Ureter (tissue), 1 donor: Measurements from ENCODE around the gene TRA2B. TPM values are rescaled to one million over a fixed set of nuclear protein-coding genes. Genes with fewer than 3 reads are reported as not detected.
"Not testable (repeated sequence)": the region's sequence is repeated elsewhere in the genome, so short reads cannot be mapped to it uniquely, and the experiment has no call there.

ENCODE experiments used
- DNase-seq: peaks from one replicate; pipeline ENCODE4 v3.0.0-alpha.2; 2020; ENCODE audit warnings: low spot score
- total RNA-seq: library from RNA; stranded (reverse); gene quantifications from one replicate; pipeline ENCODE4 v1.2.4, GENCODE V29; 2023
- donor health status: DM: yes; HTN: yes; CAD: no.

TRA2B gene
- total RNA-seq, 1 donor from 2014 or later = 120 TPM

- no peak for DNase-seq
These were observed 10.2 kb downstream of the TRA2B start for GRCh38 chr3:185927501-185928200.

DNA sequence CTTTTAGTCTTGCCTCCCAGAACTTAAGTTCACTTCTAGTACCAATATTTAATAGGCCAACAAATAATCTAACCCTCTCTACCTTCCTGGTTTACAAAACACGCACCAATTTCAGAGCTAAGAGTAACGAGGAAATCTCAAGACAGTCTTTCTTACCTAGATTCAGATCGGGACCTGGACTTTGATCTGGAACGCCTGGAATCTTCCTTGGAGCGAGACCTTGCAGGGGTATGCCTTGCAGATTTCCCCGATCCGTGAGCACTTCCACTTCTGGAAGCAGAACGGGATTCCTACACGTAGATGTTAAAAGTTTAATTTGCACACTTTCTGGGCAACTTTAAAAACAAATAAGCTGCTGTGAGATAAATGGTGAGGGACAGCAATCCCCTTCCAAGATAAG is 11.4 kb downstream of the TRA2B start:
- no peak for DNase-seq

DNA sequence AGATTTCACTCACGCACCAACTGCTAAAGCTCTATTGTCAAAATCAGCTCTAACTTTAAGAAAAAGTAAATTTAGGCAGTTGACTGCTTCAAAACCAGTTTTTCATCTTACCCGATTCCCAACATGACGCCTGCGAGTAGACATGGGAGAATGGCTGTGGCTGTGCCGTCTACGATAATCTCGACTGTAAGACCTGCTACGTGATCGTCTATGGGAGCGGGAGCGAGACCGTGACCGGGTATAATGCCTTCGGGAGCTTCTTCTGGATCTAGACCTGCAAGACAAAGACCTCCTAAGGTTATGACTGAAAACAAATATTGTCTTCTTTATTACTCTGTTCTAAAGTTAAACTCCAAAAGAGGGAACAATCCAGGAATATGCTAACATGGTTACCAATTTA is 12.5 kb downstream of the TRA2B start:
- DNase-seq = no peak

DNA sequence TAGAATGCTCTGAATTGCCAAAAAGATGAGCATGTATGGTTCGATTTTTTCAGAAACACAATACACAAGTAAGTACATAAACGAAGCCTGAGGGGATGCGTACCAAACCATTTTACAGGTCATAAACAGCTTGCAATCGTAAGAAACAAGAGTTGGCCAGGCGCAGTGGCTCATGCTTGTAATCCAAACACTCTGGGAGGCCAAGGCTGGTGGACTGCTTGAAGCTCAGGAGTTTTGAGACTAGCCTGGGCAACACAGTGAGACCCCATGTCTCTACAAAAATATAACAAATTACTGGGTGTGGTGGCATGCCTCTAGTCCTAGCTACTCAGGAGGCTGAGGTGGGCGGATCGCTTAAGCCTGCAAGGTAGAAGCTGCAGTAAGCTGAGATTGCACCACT is 13.4 kb downstream of the TRA2B start:
- DNase-seq = no peak

- no peak for DNase-seq
These were observed 17.6 kb downstream of the TRA2B start for GRCh38 chr3:185920184-185920583.

DNA sequence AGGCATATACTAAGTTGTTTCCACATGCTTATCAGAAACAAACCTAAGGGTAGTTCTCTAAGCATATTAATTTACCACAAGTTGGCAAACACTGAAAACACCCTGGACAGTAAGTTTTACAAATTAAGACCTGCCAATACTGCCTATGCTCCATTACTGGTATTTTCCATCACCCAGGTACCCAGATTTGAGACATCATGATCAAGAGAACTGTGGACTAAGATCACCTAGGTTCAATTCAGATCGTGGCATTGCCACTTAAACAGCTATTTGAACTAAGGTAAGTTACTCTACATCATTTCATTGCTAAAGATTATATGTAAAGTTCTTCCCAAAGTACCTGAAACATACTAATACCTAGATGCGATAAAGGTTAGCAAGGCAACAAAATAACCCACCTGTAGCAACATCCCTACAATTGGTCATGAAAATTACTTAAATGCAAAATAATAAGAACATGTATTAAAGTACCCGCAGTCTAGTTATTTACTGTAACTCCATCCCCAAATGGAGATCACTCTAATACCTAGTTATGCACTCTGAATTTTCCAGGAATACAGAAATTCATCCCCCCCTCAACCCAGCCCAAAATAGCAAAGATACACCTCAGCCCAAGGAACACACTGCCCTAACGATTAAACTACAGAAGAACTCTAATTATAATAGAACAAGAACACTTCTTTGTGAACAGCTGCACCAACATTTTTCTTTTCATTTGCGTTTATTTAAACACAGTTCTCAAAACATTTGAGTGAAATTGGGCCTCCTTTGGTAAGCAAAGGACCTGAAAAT is 21.6 kb downstream of the TRA2B start:
- DNase-seq = no peak

DNA sequence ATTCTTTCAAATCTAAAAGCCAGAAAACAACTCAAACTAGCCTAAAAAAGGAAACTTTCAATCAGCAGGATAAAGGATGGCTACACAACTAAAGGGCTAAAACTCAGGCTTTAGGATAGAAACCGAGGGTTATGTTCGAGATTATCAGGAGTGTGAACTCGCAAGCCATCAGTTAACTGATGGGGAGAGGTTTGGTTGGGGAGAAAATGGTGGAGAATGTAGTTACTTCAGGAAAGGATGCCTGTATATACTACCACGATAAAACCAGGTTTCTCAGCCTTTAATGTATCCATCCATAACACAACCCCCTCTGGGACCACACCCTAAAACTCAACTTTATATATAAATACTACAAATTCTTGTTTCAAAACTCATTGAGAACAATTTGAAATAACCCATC is 22.2 kb downstream of the TRA2B start:
- no peak for DNase-seq

DNA sequence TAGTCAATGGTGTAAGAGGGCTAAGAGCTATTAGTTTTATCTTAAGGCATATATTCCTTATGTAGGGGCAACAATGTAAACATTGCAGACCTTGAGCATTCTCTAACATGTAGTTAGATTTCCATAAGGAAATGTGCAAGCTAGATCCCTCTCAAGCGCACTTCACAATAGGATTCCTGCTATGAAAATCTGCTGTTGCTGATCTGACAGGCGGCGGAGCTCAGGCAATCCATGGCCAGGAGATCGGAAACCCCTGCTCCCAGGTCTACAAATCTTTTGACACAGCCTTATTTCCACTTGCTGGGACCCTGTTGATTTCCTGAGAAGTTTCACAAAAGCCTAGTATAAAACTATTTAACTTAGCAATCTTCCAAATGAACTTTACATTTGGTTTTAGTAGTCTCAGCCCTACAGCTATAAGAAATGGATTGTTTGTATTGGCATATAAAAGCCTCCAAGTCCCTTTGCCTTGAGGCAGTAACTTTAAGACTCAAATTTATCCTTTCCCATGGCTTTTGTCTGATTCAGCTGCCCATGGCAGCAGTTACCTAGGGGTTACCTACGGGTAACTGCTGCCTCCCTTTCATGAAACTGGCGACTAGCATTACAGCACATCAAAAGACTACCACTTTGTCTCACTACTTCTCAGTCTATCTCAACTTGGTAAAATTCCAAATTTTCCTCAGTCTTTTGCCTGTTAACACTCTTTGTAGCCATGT is 22.7 kb downstream of the TRA2B start:
- no peak for DNase-seq

- DNase-seq = no peak
These were observed 24.6 kb downstream of the TRA2B start for GRCh38 chr3:185912929-185913901.

DNA sequence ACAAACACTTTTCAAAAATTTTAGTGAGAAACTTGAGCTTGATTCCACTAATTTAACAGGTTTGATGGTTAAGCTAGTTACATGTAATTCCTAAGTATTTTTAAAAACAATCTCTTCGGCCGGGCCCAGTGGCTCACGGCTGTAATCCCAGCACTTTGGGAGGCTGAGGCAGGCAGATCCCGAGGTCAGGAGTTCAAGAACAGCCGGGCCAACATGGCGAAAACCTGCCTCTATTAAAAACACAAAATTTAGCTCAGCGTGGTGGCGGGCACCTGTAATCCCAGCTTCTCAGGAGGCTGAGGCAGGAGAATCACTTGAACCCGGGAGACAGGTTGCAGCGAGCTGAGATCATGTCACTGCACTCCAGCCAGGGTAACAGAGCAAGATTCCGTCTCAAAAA is 25.3 kb downstream of the TRA2B start:
- no peak for DNase-seq

DNA sequence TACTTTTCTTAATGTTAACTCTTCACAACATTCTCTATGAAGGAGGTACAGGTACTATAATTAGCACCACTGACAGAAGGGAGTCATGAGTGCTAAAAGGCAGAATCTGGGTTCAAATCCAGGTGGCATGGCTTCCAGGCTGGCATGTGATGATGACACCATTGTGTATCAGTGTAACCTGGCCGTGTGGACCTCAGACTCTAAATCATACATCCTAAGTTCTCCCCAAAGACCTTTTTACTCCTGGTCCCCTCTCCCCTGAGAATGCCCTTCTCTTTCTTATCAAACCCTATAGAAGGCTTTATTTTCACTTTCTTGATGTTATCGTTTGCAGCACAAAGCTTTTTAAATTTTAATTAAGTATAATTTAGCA is 26.8 kb downstream of the TRA2B start:
- not testable (repeated sequence) for DNase-seq

DNA sequence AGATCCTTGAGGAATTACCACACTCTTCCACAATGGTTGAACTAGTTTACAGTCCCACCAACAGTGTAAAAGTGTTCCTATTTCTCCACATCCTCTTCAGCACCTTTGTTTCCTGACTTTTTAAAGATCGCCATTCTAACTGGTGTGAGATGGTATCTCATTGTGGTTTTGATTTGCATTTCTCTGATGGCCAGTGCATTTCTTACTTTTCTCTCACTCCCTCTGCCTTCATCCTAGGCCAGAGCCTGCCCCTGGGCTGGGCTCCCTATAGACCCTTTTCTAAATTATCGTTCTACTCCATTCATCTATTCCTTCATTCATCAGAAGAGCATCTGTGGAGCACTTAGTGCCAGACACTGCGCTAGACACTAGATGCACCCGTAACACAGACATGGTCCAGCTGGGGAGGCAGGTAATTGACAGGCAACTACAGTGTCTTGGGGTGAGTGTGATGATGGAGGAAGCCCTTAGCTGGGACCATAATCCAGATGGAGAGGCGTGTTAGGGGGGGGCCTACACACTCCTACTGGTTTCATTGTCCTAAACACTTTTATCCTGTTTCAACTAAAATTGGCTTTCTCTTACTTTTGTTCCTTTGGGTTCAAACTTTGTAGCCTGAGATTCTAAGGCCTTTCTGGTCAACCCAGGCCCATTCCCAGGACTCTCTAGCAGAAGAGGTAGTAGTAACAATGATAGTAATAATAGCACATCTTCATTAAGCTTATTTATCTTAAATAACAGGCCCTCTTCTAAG is 27.3 kb downstream of the TRA2B start:
- DNase-seq = not testable (repeated sequence)

DNA sequence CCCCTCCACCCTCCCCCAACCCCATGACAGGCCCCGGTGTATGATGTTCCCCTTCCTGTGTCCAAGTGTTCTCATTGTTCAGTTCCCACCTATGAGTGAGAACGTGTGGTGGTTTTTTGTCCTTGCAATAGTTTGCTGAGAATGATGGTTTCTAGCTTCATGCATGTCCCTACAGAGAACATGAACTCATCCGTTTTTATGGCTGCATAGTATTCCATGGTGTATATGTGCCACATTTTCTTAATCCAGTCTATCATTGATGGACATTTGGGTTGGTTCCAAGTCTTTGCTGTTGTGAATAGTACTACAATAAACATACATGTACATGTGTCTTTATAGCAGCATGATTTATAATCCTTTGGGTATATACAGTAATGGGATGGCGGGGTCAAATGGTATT is 27.9 kb downstream of the TRA2B start:
- DNase-seq = not testable (repeated sequence)

DNA sequence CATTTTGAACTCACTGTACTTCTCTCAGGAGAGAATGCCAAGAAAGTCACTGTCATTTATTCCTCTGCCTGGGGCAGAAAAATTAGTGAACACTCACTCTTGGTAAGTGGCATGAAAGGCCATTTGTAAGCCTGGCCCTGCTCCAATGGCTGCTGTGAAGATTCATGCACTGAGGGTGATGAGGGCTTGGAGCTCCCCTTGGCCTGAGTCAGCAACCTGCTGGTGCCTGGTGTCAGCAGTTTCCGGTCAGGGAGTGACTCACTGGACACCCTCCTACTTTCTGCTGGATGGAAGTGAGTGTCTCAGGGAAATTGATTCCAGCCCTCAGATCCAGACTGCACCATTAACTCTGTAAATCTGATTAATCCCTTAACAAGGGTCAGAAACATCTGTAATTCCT is 37.6 kb downstream of the TRA2B start:
- DNase-seq = no peak

- no peak for DNase-seq
These were observed 41.2 kb downstream of the TRA2B start for GRCh38 chr3:185896636-185897035.

GRCh38 chr3:185887066-185887465 is 50.7 kb downstream of the TRA2B start:
- DNase-seq = no peak

GRCh38 chr3:185884641-185885040 is 53.2 kb downstream of the TRA2B start:
- no peak for DNase-seq

GRCh38 chr3:185881926-185882325 is 55.9 kb downstream of the TRA2B start:
- DNase-seq = no peak

GRCh38 chr3:185880600-185880999 is 57.2 kb downstream of the TRA2B start:
- DNase-seq = no peak

DNA sequence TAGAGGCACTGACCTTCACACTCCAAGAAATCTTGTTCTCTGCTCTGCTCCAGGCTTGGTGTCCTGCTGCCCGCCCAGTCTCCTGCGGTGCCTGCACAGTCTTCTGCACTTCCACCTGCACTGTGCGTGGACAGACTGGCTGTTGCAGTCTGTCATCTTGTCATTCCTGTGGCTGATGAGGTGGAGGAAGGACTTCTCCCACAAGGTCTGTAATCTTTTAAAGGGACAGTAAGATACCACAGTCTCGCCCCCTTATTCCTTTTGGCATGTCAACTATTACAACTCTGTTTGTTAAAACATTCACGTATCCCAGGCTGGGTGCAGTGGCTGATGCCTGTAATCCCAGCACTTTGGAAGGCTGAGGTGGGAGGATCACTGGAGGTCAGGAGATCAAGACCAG is 58.9 kb downstream of the TRA2B start:
- DNase-seq = no peak

GRCh38 chr3:185874119-185874518 is 63.7 kb downstream of the TRA2B start:
- no peak for DNase-seq
